Lower leg skin (tissue), 3 donors: ENCODE data around the gene ABCA4.

Experiments
- POLR2A ChIP-seq, 2 donors: fragments of 450-650 bp; IDR thresholded peaks; one replicate each; pipeline ENCODE4 v1.6.1; 2016 to 2017; ENCODE audit warnings: antibody characterized with exemption in 2 of 2, mild to moderate bottlenecking in 1 of 2, moderate library complexity in 1 of 2
- TF ChIP-seq, protein P1 (sequence below), 3 donors: fragments of 450-650 bp; IDR thresholded peaks; one replicate each; pipeline ENCODE4 v1.5.1; 2016; ENCODE audit warnings: antibody characterized with exemption in 3 of 3, mild to moderate bottlenecking in 3 of 3, moderate library complexity in 2 of 3

DNA sequence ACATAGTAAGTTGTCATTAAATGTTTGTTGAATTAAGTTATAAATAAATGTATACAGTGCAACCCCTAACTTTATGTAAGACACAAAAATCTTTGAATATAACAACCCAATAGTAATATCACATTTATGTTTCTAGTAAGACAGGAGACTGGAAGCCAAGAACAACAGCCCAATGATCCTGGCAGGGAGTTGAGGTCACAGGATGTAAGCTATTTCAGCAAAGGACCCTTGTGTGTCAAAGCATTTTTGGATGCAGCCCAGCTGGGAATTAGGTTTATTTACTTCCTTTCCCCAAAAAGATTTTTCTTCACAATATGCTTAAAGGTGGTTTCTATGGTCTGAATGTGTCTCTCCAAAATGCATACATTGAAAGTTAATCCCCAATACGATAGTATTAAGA is 34.0 kb upstream of the ABCA4 start:
- TF ChIP-seq, protein P1, sequence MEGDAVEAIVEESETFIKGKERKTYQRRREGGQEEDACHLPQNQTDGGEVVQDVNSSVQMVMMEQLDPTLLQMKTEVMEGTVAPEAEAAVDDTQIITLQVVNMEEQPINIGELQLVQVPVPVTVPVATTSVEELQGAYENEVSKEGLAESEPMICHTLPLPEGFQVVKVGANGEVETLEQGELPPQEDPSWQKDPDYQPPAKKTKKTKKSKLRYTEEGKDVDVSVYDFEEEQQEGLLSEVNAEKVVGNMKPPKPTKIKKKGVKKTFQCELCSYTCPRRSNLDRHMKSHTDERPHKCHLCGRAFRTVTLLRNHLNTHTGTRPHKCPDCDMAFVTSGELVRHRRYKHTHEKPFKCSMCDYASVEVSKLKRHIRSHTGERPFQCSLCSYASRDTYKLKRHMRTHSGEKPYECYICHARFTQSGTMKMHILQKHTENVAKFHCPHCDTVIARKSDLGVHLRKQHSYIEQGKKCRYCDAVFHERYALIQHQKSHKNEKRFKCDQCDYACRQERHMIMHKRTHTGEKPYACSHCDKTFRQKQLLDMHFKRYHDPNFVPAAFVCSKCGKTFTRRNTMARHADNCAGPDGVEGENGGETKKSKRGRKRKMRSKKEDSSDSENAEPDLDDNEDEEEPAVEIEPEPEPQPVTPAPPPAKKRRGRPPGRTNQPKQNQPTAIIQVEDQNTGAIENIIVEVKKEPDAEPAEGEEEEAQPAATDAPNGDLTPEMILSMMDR (IDR thresholded peaks at IDR 0.05) = no peak
- no peak for TF ChIP-seq POLR2A (IDR thresholded peaks at IDR 0.05)
